ENCODE measurements around the gene SLC36A4. TPM values are rescaled to one million over a fixed set of nuclear protein-coding genes. Genes with fewer than 3 reads are reported as not detected.
A peak's percentile ranks its signal among the peaks of the same experiment; 100 is the strongest.

SLC36A4 gene
- total RNA-seq, 4 donors from 2014 or later: 1.5 to 3.4 (median 2.4) TPM

DNA sequence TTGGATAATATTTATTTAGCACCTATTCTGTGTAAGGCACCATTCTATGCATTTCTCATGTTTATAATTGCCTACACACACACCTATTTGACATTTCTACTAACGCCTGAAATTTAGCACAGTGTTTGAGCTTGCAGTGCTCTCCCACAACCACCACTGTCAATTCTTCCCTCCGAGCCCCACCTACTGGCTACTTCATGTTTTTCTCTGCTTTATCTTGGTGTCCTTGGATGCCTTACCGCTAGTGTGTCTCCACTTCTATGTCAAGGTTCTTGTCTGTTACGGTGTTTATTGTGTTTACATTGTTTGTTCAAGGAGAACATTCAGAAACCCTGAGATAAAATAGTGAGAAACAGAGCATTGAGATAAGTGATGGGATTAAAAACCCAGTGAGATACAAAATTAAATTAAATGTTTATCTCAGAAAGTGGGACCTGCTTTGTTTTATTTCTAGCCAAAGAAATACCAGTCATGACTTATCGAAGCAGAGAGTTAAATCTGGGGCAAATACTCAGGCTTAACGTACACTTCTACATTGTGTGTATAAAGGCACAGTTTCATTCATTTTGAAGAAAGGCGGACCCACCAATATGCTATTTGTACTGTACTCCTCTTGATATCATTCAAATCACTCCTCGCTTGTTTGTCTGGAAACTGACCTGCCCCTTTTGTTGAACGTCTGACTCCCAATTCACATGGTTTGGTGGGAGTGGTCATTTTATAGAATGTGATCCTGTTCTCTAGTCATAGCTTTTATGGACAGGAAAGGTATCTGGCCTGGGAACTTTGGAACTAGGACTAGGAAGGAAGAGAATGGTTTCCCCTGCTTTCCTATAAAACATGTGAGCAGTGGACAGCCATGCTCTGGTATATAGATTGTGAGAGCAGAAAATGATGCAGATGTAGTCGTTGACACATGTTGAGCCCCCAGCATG, 39.2 kb upstream of the SLC36A4 start:
- DNase-seq: no peak
- no peaks in the 10 kb centered on the region for H3K4me1 ChIP-seq
- H3K27ac ChIP-seq: no peak overlapping the region
- H3K27me3 ChIP-seq: no peaks in the 10 kb centered on the region
- in situ Hi-C loops (cut with MboI; ENCODE audit: low sequenced_read_pairs in 4 of 4): loop anchor here (5.0 to 10.0 kb wide), 4 partner anchors 305 to 418 kb away; partner anchors contain the start of gene SMCO4 (in 4 of the 4)
- H3K9me3 ChIP-seq: no peaks in the 10 kb centered on the region
- no peaks in the 10 kb centered on the region for H3K36me3 ChIP-seq
- intact Hi-C loops (cut with DNase I; ENCODE audit: low total_unique reads): no loop called here
- ATAC-seq: peak in 1 of 2 donors; percentile 25
- TF ChIP-seq POLR2A (IDR thresholded peaks at IDR 0.05): no peak
- TF ChIP-seq, protein P1, sequence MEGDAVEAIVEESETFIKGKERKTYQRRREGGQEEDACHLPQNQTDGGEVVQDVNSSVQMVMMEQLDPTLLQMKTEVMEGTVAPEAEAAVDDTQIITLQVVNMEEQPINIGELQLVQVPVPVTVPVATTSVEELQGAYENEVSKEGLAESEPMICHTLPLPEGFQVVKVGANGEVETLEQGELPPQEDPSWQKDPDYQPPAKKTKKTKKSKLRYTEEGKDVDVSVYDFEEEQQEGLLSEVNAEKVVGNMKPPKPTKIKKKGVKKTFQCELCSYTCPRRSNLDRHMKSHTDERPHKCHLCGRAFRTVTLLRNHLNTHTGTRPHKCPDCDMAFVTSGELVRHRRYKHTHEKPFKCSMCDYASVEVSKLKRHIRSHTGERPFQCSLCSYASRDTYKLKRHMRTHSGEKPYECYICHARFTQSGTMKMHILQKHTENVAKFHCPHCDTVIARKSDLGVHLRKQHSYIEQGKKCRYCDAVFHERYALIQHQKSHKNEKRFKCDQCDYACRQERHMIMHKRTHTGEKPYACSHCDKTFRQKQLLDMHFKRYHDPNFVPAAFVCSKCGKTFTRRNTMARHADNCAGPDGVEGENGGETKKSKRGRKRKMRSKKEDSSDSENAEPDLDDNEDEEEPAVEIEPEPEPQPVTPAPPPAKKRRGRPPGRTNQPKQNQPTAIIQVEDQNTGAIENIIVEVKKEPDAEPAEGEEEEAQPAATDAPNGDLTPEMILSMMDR (IDR thresholded peaks at IDR 0.05 in 4 of 5, conservative IDR thresholded peaks at IDR 0.05 in 1 of 5): no peak
- no peak overlapping the region for H3K4me3 ChIP-seq

DNA sequence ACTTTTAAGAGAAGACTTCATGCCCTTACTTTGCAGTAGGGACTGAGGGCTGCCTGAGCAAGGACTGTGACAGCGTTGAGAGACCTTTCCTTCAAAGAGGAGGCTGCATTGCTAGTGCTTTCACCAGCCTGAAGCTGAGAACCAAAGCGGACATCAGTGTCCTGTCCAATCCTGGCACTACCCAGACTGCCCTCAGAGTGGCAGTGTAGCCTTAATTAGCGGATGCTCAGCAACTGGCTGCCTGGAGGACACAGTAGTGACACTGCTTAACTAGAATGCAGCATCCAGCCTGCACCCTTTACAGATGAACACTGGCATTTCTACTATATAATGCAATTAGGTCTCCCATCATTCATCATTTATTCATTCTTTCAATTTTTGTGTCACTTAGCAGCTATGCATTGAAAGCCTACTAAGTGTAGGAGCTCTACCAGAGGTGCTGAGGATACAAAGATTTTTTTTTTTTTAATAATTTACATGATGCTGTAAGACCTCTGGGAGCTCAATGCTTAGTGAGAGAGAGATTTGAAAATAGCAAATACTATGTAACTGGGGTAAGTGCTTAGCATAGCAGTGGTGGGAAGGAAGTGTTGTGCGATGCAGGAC, 36.9 kb upstream of the SLC36A4 start:
- ATAC-seq: peak; percentile 94 to 99
- Histone ChIP-seq H3K4me3 (no peak overlapping the region), H3K4me1 (no peaks in the 10 kb centered on the region), H3K9me3 (no peaks in the 10 kb centered on the region), H3K36me3 (no peaks in the 10 kb centered on the region), H3K27me3 (no peaks in the 10 kb centered on the region), H3K27ac (no peak overlapping the region)
- in situ Hi-C loops (cut with MboI; ENCODE audit: low sequenced_read_pairs in 4 of 4): loop anchor here (5.0 to 10.0 kb wide), 4 partner anchors 308 to 420 kb away; partner anchors contain the start of gene SMCO4 (in 4 of the 4)
- peak; percentile 42 to 59 for DNase-seq
- intact Hi-C loops (cut with DNase I; ENCODE audit: low total_unique reads): loop anchor here (1.0 kb wide), 3 partner anchors 309 to 418 kb away; partner anchors contain the start of gene SMCO4
- TF ChIP-seq POLR2A (IDR thresholded peaks at IDR 0.05): no peak
- TF ChIP-seq, protein P1 (IDR thresholded peaks at IDR 0.05 in 4 of 5, conservative IDR thresholded peaks at IDR 0.05 in 1 of 5): peak; percentile 71 to 95 (median 86)

DNA sequence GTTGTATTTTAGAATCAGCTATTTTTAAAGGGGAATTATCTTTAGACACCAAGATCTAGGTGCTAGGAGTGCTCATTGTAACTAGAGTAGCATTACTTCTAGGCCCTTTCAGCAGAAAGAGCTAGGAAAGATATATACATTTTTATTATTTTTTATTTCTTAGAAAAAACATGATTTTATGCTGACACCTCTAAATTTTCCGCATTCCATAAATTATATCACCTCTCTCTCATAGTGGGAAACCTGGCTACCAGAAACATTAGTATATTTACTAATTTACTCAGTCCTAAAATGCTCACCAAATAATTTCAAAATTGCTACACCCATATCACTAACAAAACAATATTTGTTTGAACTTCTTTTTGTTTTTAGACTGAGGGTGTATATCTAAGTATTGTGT, 32.1 kb upstream of the SLC36A4 start:
- ATAC-seq: no peak
- Histone ChIP-seq H3K4me1 (no peaks in the 10 kb centered on the region), H3K27me3 (no peaks in the 10 kb centered on the region), H3K4me3 (no peak overlapping the region), H3K9me3 (no peaks in the 10 kb centered on the region), H3K36me3 (no peaks in the 10 kb centered on the region), H3K27ac (no peak overlapping the region)
- DNase-seq: no peak
- in situ Hi-C loops (cut with MboI; ENCODE audit: low sequenced_read_pairs in 4 of 4): loop anchor here (10.0 kb wide), 3 partner anchors 295 to 425 kb away; partner anchors contain the start of gene SMCO4 (in 3 of the 4)
- TF ChIP-seq, protein P1 (IDR thresholded peaks at IDR 0.05 in 4 of 5, conservative IDR thresholded peaks at IDR 0.05 in 1 of 5): no peak
- TF ChIP-seq POLR2A (IDR thresholded peaks at IDR 0.05): no peak
- intact Hi-C loops (cut with DNase I; ENCODE audit: low total_unique reads): no loop called here

DNA sequence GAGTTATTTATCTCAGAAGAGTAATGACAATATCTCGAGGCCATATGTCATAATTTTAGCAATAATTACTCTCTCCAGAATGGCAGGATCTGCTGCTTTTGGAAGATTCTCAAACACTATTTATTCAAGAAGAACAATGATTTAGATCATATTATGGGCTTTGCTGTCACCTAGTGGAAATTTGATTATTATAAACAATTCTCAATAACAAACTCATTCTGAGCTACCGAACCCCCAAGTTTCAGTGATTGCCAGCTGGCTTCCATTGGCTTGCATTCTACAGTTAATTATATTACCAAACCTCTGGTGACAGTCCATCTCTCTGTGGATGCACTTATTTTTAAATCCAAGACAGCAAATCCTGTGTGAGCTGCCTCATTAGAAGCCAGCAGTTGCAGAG, 27.9 kb upstream of the SLC36A4 start:
- Histone ChIP-seq H3K36me3 (no peaks in the 10 kb centered on the region), H3K4me1 (no peaks in the 10 kb centered on the region), H3K9me3 (no peaks in the 10 kb centered on the region), H3K4me3 (no peak overlapping the region), H3K27ac (no peak overlapping the region), H3K27me3 (no peaks in the 10 kb centered on the region)
- no peak for ATAC-seq
- DNase-seq: no peak
- intact Hi-C loops (cut with DNase I; ENCODE audit: low total_unique reads): no loop called here
- no peak for TF ChIP-seq POLR2A (IDR thresholded peaks at IDR 0.05)
- TF ChIP-seq, protein P1 (IDR thresholded peaks at IDR 0.05 in 4 of 5, conservative IDR thresholded peaks at IDR 0.05 in 1 of 5): peak; percentile 14 to 42 (median 29)
- in situ Hi-C loops (cut with MboI; ENCODE audit: low sequenced_read_pairs in 4 of 4): loop anchor here in 1 of 4 donors (10.0 kb wide), 1 partner anchor 291 kb away; no protein-coding TSS in a partner anchor
